Measurements from ENCODE around the gene STEAP4. TPM values are rescaled to one million over a fixed set of nuclear protein-coding genes. Genes with fewer than 3 reads are reported as not detected.

The STEAP4 gene
- total RNA-seq, 2 experiments from 2014 or later, result not detected

DNA sequence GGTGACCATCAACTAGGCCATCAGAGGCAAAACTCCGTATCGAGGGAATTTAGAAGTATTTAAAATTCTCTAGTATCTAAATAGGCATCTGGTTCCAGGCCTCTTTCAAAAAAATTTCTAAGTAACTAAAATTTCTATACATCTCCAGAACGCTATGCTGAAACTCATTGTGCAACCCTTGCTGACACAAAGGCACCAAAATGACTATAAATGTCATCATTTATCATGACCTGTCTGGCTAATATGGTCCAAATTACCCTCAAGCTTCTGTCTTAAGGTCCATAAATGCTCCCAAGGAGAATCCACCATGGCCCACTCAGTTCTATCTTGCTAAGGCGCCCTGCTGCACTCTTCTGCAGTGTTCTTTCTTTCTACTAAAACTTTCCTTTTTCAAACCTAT is 16.2 kb downstream of the STEAP4 start:
- Mint-ChIP-seq H3K36me3 (ENCODE audit: low read depth) (no peaks in the 10 kb centered on the region), H3K27me3 (peaks cover 4% of the 10 kb centered on the region), H3K9me3 (no peaks in the 10 kb centered on the region), H3K4me3 (no peak overlapping the region), H3K4me1 (ENCODE audit: low read depth) (peaks cover 3% of the 10 kb centered on the region), H3K27ac (no peak overlapping the region)
- CTCF ChIA-PET, result no interaction called here
- no peak for TF ChIP-seq CTCF (IDR thresholded peaks at IDR 0.05)
- intact Hi-C loops (cut with micrococcal nuclease), result no loop called here
- DNase-seq (no peak), ATAC-seq (no peak)
- POLR2A ChIA-PET, result no interaction called here

GRCh38 chr7:88289564-88290025 is 17.1 kb downstream of the STEAP4 start:
- DNase-seq (peak; percentile 4), ATAC-seq (peak; percentile 39)
- no peak overlapping the region for H3K4me3 Mint-ChIP-seq
- ChIA-PET CTCF (no interaction called here), POLR2A (no interaction called here)
- H3K27me3 Mint-ChIP-seq, result peaks cover 6% of the 10 kb centered on the region
- no peaks in the 10 kb centered on the region for H3K36me3 Mint-ChIP-seq (ENCODE audit: low read depth)
- no peaks in the 10 kb centered on the region for H3K9me3 Mint-ChIP-seq
- H3K27ac Mint-ChIP-seq, result no peak overlapping the region
- peaks cover 3% of the 10 kb centered on the region for H3K4me1 Mint-ChIP-seq (ENCODE audit: low read depth)
- TF ChIP-seq CTCF (IDR thresholded peaks at IDR 0.05), result no peak
- intact Hi-C loops (cut with micrococcal nuclease), result no loop called here

DNA sequence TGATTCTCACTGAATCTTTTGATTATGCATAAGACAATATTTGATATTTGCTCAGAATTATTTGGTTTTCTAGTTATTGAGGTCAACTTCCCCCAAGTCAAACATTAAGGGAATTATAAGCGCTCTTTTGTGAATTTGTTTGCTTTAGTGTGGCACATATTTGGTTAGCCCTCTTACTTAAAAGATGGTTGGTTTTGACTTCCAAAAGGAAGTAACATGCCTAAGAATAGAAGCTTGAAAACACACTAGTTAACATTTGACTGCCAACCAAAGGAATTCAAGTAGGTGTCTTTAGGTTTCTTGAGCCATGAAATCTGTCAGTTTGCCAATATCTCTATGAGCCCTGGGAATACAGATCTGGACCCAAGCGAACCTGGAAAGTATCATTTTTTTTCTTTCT is 24.9 kb downstream of the STEAP4 start:
- TF ChIP-seq CTCF (IDR thresholded peaks at IDR 0.05), result no peak
- Mint-ChIP-seq H3K27ac (no peak overlapping the region), H3K9me3 (no peaks in the 10 kb centered on the region), H3K27me3 (peaks cover 8% of the 10 kb centered on the region), H3K36me3 (ENCODE audit: low read depth) (no peaks in the 10 kb centered on the region), H3K4me3 (no peak overlapping the region), H3K4me1 (ENCODE audit: low read depth) (no peaks in the 10 kb centered on the region)
- ChIA-PET POLR2A (no interaction called here), CTCF (no interaction called here)
- intact Hi-C loops (cut with micrococcal nuclease), result no loop called here
- ATAC-seq (no peak), DNase-seq (no peak)

DNA sequence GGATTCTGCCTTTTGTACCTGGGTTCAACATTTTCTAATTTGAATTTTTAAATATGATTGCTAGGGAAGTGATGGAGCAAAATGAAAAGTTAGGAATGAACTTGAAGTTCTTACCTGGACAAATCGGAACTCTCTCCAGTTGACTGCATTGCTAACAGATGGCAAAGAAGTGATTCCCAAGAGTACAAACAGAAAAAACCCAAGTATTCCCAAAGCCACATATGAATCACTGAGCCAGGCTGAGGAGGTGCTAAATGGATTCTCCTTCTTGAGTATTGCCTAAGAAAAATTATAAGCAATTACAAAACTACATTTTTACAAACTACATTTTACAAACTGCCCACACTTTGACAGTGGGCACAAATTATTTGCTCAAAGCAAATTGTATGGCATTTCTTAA is 25.9 kb downstream of the STEAP4 start:
- CTCF ChIA-PET, result no interaction called here
- POLR2A ChIA-PET, result no interaction called here
- H3K27ac Mint-ChIP-seq, result no peak overlapping the region
- H3K4me1 Mint-ChIP-seq (ENCODE audit: low read depth), result no peaks in the 10 kb centered on the region
- no peak for TF ChIP-seq CTCF (IDR thresholded peaks at IDR 0.05)
- intact Hi-C loops (cut with micrococcal nuclease), result no loop called here
- no peak overlapping the region for H3K4me3 Mint-ChIP-seq
- DNase-seq (no peak), ATAC-seq (no peak)
- H3K27me3 Mint-ChIP-seq, result peaks cover 8% of the 10 kb centered on the region
- H3K9me3 Mint-ChIP-seq, result no peaks in the 10 kb centered on the region
- H3K36me3 Mint-ChIP-seq (ENCODE audit: low read depth), result no peaks in the 10 kb centered on the region

DNA sequence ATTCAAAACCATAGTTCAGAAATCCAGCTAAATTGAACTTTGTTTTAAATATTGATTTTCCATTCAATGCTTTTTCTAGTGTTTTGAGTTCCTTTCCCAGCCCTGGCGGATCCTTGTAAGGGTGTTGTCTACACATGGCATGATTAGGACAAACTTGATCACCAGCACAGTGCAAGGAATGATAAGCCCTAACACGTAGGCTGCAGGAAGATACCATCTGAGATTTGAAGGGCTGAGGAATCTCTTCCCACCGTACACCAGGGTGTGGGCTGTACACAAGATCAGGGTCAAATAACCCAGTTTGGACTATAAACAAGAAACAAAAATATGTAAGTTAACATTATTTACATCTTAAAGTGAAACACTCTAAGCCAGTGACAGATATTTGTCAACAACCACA is 27.4 kb downstream of the STEAP4 start:
- Mint-ChIP-seq H3K4me1 (ENCODE audit: low read depth) (no peaks in the 10 kb centered on the region), H3K36me3 (ENCODE audit: low read depth) (no peaks in the 10 kb centered on the region), H3K27me3 (peaks cover 7% of the 10 kb centered on the region), H3K9me3 (no peaks in the 10 kb centered on the region), H3K4me3 (no peak overlapping the region), H3K27ac (no peak overlapping the region)
- CTCF ChIA-PET, result interaction anchor here (0.8 kb wide), 1 partner anchor 59 kb away, joined by 3 read pairs; no protein-coding TSS in a partner anchor
- ATAC-seq, result no peak
- no peak for TF ChIP-seq CTCF (IDR thresholded peaks at IDR 0.05)
- DNase-seq, result no peak
- POLR2A ChIA-PET, result interaction anchor here (0.7 kb wide), 1 partner anchor 8 kb away, joined by 3 read pairs; no protein-coding TSS in a partner anchor
- intact Hi-C loops (cut with micrococcal nuclease), result no loop called here

Measured in activated CD8-positive, alpha-beta T cell treated with anti-CD3 and anti-CD28 coated beads for 36 hours (primary cell).